ENCODE results near the gene RASGEF1B.

The RASGEF1B gene

GRCh38 chr4:81468678-81469077 is 3.0 kb downstream of the RASGEF1B start:
- Mint-ChIP-seq H3K36me3 (ENCODE audit: insufficient read depth) (peaks cover 44% of the 10 kb centered on the region), H3K27ac (peak overlapping the region in 1 of 2 donors; percentile 68), H3K27me3 (no peaks in the 10 kb centered on the region), H3K9me3 (no peaks in the 10 kb centered on the region), H3K4me3 (no peak overlapping the region), H3K4me1 (ENCODE audit: low read depth in 2 of 2) (peaks cover 32 to 35% of the 10 kb centered on the region in 2 donors)
- DNase-seq (no peak), ATAC-seq (replicated peaks) (no peak)

GRCh38 chr4:81467672-81467964 is 4.1 kb downstream of the RASGEF1B start:
- no peak overlapping the region for H3K4me3 Mint-ChIP-seq
- peaks cover 26 to 29% of the 10 kb centered on the region in 2 donors for H3K4me1 Mint-ChIP-seq (ENCODE audit: low read depth in 2 of 2)

GRCh38 chr4:81466841-81467671 is 4.7 kb downstream of the RASGEF1B start:
- DNase-seq (peak; percentile 79 to 84 (median 83)), ATAC-seq (replicated peaks) (no peak)
- Mint-ChIP-seq H3K36me3 (ENCODE audit: insufficient read depth) (peaks cover 42% of the 10 kb centered on the region), H3K4me1 (ENCODE audit: low read depth in 2 of 2) (peaks cover 22 to 24% of the 10 kb centered on the region in 2 donors), H3K27me3 (no peaks in the 10 kb centered on the region), H3K27ac (peak overlapping the region in 1 of 2 donors; percentile 70), H3K9me3 (no peaks in the 10 kb centered on the region), H3K4me3 (no peak overlapping the region)

More at GRCh38 chr4:81467672-81467964, 4.1 kb downstream of the RASGEF1B start:
- Mint-ChIP-seq H3K27ac (no peak overlapping the region), H3K36me3 (ENCODE audit: insufficient read depth) (peaks cover 44% of the 10 kb centered on the region), H3K27me3 (no peaks in the 10 kb centered on the region), H3K9me3 (no peaks in the 10 kb centered on the region)
- DNase-seq = no peak
- ATAC-seq (replicated peaks) = no peak

- no peak overlapping the region for H3K4me3 Mint-ChIP-seq
- H3K27ac Mint-ChIP-seq = peak overlapping the region in 1 of 2 donors; percentile 13
- ATAC-seq (replicated peaks) (no peak), DNase-seq (no peak)
- no peaks in the 10 kb centered on the region for H3K9me3 Mint-ChIP-seq
- peaks cover 20 to 21% of the 10 kb centered on the region in 2 donors for H3K4me1 Mint-ChIP-seq (ENCODE audit: low read depth in 2 of 2)
- H3K27me3 Mint-ChIP-seq = no peaks in the 10 kb centered on the region
- peaks cover 32% of the 10 kb centered on the region for H3K36me3 Mint-ChIP-seq (ENCODE audit: insufficient read depth)
These were observed 6.0 kb downstream of the RASGEF1B start for GRCh38 chr4:81465406-81466340.

- DNase-seq (no peak), ATAC-seq (replicated peaks) (no peak)
- Mint-ChIP-seq H3K4me1 (ENCODE audit: low read depth in 2 of 2) (peaks cover 8 to 12% of the 10 kb centered on the region in 2 donors), H3K36me3 (ENCODE audit: insufficient read depth) (peaks cover 36% of the 10 kb centered on the region), H3K4me3 (no peak overlapping the region), H3K9me3 (no peaks in the 10 kb centered on the region), H3K27me3 (no peaks in the 10 kb centered on the region), H3K27ac (no peak overlapping the region)
These were observed 10.9 kb downstream of the RASGEF1B start for GRCh38 chr4:81460834-81461233.

- Mint-ChIP-seq H3K4me3 (no peak overlapping the region), H3K27ac (peak overlapping the region in 1 of 2 donors; percentile 67), H3K4me1 (ENCODE audit: low read depth in 2 of 2) (peaks cover 8 to 12% of the 10 kb centered on the region in 2 donors), H3K27me3 (no peaks in the 10 kb centered on the region), H3K36me3 (ENCODE audit: insufficient read depth) (peaks cover 39% of the 10 kb centered on the region), H3K9me3 (no peaks in the 10 kb centered on the region)
- ATAC-seq (replicated peaks) (peak; percentile 27), DNase-seq (no peak)
These were observed 11.5 kb downstream of the RASGEF1B start for GRCh38 chr4:81460191-81460701.

- Mint-ChIP-seq H3K4me3 (no peak overlapping the region), H3K9me3 (no peaks in the 10 kb centered on the region), H3K27ac (peak overlapping the region; percentile 73 to 74), H3K4me1 (ENCODE audit: low read depth in 2 of 2) (peaks cover 12 to 16% of the 10 kb centered on the region in 2 donors), H3K27me3 (no peaks in the 10 kb centered on the region), H3K36me3 (ENCODE audit: insufficient read depth) (peaks cover 37% of the 10 kb centered on the region)
- no peak for DNase-seq
- no peak for ATAC-seq (replicated peaks)
These were observed 12.5 kb downstream of the RASGEF1B start for GRCh38 chr4:81459228-81459627.

- no peak for ATAC-seq (replicated peaks)
- H3K27ac Mint-ChIP-seq = no peak overlapping the region
These were observed 13.7 kb downstream of the RASGEF1B start for GRCh38 chr4:81457921-81458520.

GRCh38 chr4:81457345-81457744 is 14.4 kb downstream of the RASGEF1B start:
- no peak overlapping the region for H3K27ac Mint-ChIP-seq

More at GRCh38 chr4:81457921-81458520, 13.7 kb downstream of the RASGEF1B start:
- Mint-ChIP-seq H3K4me1 (ENCODE audit: low read depth in 2 of 2) (peaks cover 13 to 18% of the 10 kb centered on the region in 2 donors), H3K4me3 (no peak overlapping the region), H3K36me3 (ENCODE audit: insufficient read depth) (peaks cover 39% of the 10 kb centered on the region), H3K27me3 (no peaks in the 10 kb centered on the region), H3K9me3 (no peaks in the 10 kb centered on the region)
- DNase-seq = no peak

GRCh38 chr4:81455897-81456296 is 15.8 kb downstream of the RASGEF1B start:
- DNase-seq = no peak
- no peak overlapping the region for H3K4me3 Mint-ChIP-seq
- H3K9me3 Mint-ChIP-seq = no peaks in the 10 kb centered on the region
- peak overlapping the region in 1 of 2 donors; percentile 32 for H3K27ac Mint-ChIP-seq
- no peak for ATAC-seq (replicated peaks)
- H3K27me3 Mint-ChIP-seq = no peaks in the 10 kb centered on the region
- peaks cover 43% of the 10 kb centered on the region for H3K36me3 Mint-ChIP-seq (ENCODE audit: insufficient read depth)
- peaks cover 8 to 12% of the 10 kb centered on the region in 2 donors for H3K4me1 Mint-ChIP-seq (ENCODE audit: low read depth in 2 of 2)

More at GRCh38 chr4:81457345-81457744, 14.4 kb downstream of the RASGEF1B start:
- Mint-ChIP-seq H3K27me3 (no peaks in the 10 kb centered on the region), H3K4me3 (no peak overlapping the region), H3K4me1 (ENCODE audit: low read depth in 2 of 2) (peaks cover 13 to 18% of the 10 kb centered on the region in 2 donors), H3K9me3 (no peaks in the 10 kb centered on the region), H3K36me3 (ENCODE audit: insufficient read depth) (peaks cover 39% of the 10 kb centered on the region)
- DNase-seq = no peak
- no peak for ATAC-seq (replicated peaks)

GRCh38 chr4:81454948-81455347 is 16.8 kb downstream of the RASGEF1B start:
- no peak for ATAC-seq (replicated peaks)
- peaks cover 6% of the 10 kb centered on the region in 2 donors for H3K4me1 Mint-ChIP-seq (ENCODE audit: low read depth in 2 of 2)
- peak overlapping the region; percentile 49 to 78 for H3K27ac Mint-ChIP-seq

GRCh38 chr4:81454499-81454898 is 17.2 kb downstream of the RASGEF1B start:
- peaks cover 5 to 6% of the 10 kb centered on the region in 2 donors for H3K4me1 Mint-ChIP-seq (ENCODE audit: low read depth in 2 of 2)
- H3K27me3 Mint-ChIP-seq = no peaks in the 10 kb centered on the region
- DNase-seq = no peak
- no peaks in the 10 kb centered on the region for H3K9me3 Mint-ChIP-seq
- H3K4me3 Mint-ChIP-seq = no peak overlapping the region
- peaks cover 43% of the 10 kb centered on the region for H3K36me3 Mint-ChIP-seq (ENCODE audit: insufficient read depth)
- peak overlapping the region; percentile 49 to 78 for H3K27ac Mint-ChIP-seq
- peak; percentile 70 for ATAC-seq (replicated peaks)

More at GRCh38 chr4:81454948-81455347, 16.8 kb downstream of the RASGEF1B start:
- Mint-ChIP-seq H3K36me3 (ENCODE audit: insufficient read depth) (peaks cover 43% of the 10 kb centered on the region), H3K4me3 (no peak overlapping the region), H3K9me3 (no peaks in the 10 kb centered on the region), H3K27me3 (no peaks in the 10 kb centered on the region)
- no peak for DNase-seq

- Mint-ChIP-seq H3K27me3 (no peaks in the 10 kb centered on the region), H3K36me3 (ENCODE audit: insufficient read depth) (peaks cover 33% of the 10 kb centered on the region), H3K27ac (peak overlapping the region in 1 of 2 donors; percentile 26), H3K4me3 (no peak overlapping the region), H3K4me1 (ENCODE audit: low read depth in 2 of 2) (peaks cover 5 to 6% of the 10 kb centered on the region in 2 donors), H3K9me3 (no peaks in the 10 kb centered on the region)
- ATAC-seq (replicated peaks) (no peak), DNase-seq (no peak)
These were observed 18.7 kb downstream of the RASGEF1B start for GRCh38 chr4:81453024-81453423.

All from effector memory CD8-positive, alpha-beta T cell (primary cell).